ENCODE data around the gene ARGLU1.

- TF ChIP-seq USF2 (CRISPR knock-in tag; IDR thresholded peaks at IDR 0.05) (no peak), CBFB (CRISPR knock-in tag; IDR thresholded peaks at IDR 0.05; ENCODE audit: low read depth) (no peak), ZNF532 (CRISPR knock-in tag; IDR thresholded peaks at IDR 0.05; ENCODE audit: borderline replicate concordance) (no peak), MXD4 (CRISPR knock-in tag; IDR thresholded peaks at IDR 0.05; ENCODE audit: borderline replicate concordance) (no peak), ATF3 (CRISPR knock-in tag; conservative IDR thresholded peaks at IDR 0.05) (no peak), CTCF (IDR thresholded peaks at IDR 0.05) (no peak), TEAD4 (CRISPR knock-in tag; IDR thresholded peaks at IDR 0.05) (no peak), PREB (CRISPR knock-in tag; IDR thresholded peaks at IDR 0.05; ENCODE audit: borderline replicate concordance) (no peak)
Observed at GRCh38 chr13:106505295-106505694, 62.6 kb downstream of the ARGLU1 start.

All from WTC11 (cell line).